Raji (cell line): ENCODE results near the gene NCAPH2.

ENCODE experiments used
- POLR2A ChIP-seq: IDR thresholded peaks from 2 replicates; pipeline ENCODE4 v1.6.1; 2011; ENCODE audit warnings: low read depth, low read length, control low read depth; ENCODE audit not compliant: insufficient read depth

Gene NCAPH2

DNA sequence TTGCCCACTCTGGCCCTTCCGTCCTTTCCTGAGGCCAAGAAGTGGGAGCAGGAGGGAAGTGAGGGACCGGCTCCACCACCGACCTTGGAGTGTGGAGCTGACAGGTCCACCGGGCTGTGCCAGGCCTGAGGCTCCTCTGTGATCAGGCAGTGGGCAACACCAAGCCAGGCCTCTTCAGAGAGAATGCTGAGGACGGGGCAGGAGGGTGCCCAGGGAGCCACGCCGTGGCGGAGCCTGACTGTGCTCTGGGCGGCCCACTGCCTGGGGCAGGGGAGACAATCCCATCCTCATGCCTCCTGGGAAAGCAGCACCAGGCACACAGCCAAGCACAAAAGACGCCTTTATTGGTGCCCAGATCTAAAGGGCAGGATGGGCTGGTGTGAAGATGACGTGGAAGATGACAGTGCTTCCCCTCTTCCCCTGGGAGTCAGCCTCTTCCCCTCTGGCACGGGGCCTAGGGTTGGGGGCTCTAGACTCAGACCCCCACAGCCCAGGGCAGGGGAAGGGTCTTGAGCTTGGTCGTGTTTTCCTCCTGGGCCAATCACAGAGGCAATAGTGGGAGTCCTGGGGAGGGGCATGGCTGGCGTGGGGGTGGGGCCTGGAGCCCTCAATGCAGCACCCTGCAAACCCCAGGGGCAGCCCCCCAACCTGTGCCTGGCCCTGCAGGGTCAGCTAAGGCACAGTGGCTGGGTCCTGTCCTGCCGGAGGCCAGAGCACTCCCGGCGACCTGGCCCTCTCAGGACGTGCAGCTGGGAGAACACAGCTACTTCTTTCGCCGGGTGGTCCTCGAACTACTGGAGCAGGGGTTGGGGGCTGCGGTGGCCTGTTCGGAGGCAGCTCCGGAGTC, 5.2 kb upstream of the NCAPH2 start:
- TF ChIP-seq POLR2A, result no peak

- TF ChIP-seq POLR2A, result no peak
Measured at GRCh38 chr22:50503475-50504145, 4.4 kb upstream of the NCAPH2 start.

DNA sequence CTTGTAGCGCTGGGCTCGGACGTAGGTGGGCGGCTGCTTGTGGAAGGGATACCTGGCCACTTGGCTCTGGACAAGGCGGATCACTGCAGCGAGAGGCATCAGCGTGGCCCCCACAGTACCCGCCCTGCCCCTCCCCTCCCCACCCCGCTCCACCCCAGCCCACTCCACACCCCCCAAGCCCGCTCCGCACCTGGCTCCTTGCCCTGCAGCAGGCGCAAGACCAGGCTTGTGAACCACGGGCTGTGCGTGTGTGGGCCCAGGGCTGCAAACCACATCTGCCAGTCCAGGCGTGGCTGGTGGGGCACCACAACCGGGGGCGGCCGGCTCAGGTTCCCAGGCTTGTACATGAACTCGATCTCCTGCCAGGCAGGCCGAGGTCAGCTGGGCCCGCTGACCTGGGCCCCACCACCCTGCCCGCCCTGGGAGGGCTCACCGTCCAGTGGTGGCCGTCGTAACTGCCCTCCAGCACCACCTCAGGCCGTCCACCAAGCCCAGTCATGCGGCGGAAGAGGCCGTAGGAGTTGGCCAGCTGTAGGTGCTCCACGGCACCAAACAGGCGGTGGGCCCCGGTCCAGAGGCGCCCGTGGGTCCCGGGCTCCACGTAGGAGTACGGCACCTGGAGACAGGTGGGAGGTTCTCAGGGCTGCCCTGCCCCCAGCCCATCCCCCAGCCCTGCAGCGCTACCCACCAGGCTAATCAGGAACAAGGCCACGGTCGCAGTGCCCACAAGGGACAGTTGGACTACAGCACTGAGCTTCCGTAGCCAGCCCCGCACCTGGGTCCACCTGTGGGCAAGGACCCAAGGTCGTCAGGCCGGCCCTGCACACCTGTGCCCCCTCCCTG, 3.4 kb upstream of the NCAPH2 start:
- no peak for TF ChIP-seq POLR2A

GRCh38 chr22:50505276-50505775, 2.7 kb upstream of the NCAPH2 start:
- TF ChIP-seq POLR2A, result no peak

GRCh38 chr22:50505776-50506610, 2.0 kb upstream of the NCAPH2 start:
- no peak for TF ChIP-seq POLR2A

DNA sequence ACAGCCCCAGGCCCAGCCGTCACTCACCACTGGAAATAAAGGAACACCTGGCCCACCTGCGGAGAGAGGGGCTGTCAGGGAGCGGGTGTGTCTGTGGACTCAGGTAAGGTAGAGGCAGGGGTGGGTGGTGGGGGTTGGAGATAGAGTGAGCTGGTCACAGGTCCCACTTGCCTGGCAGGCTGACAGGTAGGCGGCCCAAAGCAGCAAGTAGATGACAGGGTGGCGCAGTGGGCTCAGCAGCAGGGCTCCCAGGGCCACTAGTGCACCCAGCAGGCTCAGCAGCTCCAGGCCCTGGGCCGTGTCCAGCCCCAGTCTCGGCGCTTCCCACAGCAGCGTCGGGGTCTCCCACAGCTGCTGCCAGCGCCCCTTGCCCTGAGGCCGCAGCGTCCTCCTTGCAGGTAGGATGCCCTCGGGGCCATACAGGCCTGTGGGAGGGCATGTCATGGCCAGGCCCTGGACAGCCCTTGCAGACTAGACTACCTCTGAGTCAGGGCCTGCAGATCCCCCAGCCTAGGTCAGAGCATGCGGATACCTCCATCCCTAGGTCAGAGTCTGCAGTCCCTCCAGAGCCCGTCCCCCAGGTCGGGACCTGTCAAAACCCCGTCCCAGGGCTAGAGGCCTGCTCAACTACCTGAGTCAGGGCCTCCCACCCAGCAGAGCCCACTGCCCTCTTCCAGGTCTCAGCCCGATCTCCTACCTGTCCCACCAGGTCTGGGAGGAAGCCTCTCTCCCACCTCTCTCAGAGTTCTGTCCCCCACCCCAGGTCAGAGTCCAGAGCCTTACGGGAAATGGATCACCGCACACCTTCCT, 1.2 kb upstream of the NCAPH2 start:
- no peak for TF ChIP-seq POLR2A

DNA sequence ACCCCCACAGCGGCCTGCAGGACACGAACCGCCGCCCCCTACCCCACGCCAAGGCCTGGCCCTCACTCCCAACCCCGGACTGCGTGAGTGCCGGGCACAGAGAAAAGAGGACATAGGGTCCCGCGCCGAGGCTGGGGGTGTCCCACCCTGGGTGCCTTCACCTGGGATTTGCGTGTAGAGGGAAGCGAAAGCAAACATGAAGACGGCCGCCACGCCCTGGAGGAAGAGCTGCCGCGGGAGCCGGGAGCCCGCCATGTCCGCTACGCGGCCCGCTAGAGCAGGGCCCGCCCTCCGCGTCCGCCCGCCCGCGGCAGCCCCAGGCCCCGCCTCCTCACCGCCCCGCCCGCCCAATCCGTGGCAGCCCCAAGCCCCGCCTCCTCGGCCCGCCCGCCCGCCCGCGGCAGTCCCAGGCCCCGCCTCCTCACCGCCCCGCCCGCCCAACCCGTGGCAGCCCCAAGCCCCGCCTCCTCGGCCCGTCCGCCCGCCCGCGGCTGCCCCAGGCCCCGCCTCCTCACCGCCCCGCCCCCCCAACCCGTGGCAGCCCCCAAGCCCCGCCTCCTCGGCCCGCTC, 518 bp upstream of the NCAPH2 start, which contains the start of gene LMF2:
Gene LMF2, minus strand, starts transcription at position 282 of the 570 bp plus-strand sequence. Its CDS starts 27 bp downstream, at position 255.
- TF ChIP-seq POLR2A, result peak; percentile 63

DNA sequence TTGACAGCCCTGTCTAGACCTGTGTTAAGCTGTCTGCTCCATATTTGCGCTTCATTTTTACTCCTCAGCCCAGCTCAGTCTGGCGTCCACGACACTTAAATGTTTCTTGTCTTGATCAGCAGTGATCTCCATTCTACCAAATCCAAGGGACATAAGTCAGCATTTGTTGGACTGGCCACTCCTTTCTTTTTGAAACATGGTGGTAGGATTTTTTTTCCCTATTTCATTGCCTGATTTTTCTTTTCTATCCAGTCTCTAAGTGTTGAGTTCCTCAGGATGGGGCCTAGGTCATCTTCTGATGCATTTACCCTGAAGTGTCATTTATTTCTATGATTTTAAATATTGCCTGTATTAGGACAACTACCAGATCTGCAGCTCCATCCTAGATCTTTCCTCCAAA, 873 bp downstream of the NCAPH2 start:
- no peak for TF ChIP-seq POLR2A

- no peak for TF ChIP-seq POLR2A
Measured at GRCh38 chr22:50513175-50513574, 5.2 kb downstream of the NCAPH2 start.

- no peak for TF ChIP-seq POLR2A
Measured at GRCh38 chr22:50516068-50516467, 8.0 kb downstream of the NCAPH2 start.

GRCh38 chr22:50516891-50517290, 8.9 kb downstream of the NCAPH2 start:
- TF ChIP-seq POLR2A, result no peak

DNA sequence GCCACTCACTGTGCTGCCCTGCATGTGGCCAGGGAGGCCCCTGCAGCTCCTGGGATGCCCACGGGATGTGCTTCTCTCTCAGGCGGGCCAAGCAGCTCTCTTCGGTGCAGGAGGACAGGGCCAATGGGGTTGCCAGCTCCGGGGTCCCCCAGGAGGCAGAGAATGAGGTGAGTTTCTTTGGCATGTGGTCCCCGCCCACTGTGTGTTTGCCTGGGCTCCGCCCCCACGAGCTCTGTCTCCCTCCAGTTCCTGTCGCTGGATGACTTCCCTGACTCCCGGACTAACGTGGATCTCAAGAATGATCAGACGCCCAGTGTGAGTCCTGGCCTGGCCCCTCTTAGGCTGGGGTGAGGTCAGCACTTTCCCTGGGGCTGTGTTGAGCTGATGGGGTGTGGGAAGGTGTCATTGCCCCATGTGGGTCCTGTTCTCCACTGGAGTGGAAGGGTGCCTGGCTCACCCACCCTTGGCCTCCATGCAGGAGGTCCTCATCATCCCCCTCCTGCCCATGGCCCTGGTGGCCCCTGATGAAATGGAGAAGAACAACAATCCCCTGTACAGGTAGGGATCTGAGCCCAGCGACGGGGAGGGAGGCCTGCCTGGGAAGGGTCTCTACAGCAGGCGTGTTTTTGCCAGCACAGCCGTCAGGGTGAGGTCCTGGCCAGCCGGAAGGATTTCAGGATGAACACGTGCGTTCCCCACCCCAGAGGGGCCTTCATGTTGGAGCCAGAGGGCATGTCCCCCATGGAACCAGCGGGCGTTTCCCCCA, 9.7 kb downstream of the NCAPH2 start:
- no peak for TF ChIP-seq POLR2A
